HepG2 (cell line): ENCODE results near the gene PPP6R2. TPM values are rescaled to one million over a fixed set of nuclear protein-coding genes. Genes with fewer than 3 reads are reported as not detected.

ENCODE experiments used
- ATAC-seq: fragments of 200-7000 bp; cut with Tn5 transposase; 3 replicates; pipeline ENCODE4 v1.9.1; 2020; ENCODE audit warnings: mild to moderate bottlenecking, moderate library complexity
- BruUV-seq: library from RNA; stranded (reverse); fragments of 400-500 nt; replicated peaks from 2 replicates; lab custom pipeline; 2021; lab: Mats Ljungman, UMichigan
- CTCF ChIA-PET: fragments of 300-600 bp; formaldehyde crosslinking; extraction: SDS; loops from one replicate; lab custom pipeline; 2021; ENCODE audit warnings: low total read pairs, inconsistent platforms, low intra/inter-chr PET ratio; lab: Yijun Ruan, JAX
- POLR2A ChIA-PET: fragments of 350-600 bp; sonication (Branson Sonifier 250); formaldehyde crosslinking; loops from one replicate; lab custom pipeline; 2020; ENCODE audit warnings: antibody characterized with exemption, inconsistent platforms; lab: Yijun Ruan, JAX
- DNase-seq: peaks from one replicate; pipeline ENCODE4 v3.0.0-alpha.2; 2015; ENCODE audit warnings: low spot score
- FAIRE-seq: peaks from 3 replicates; lab custom pipeline; 2011; peaks lifted over from hg19 to GRCh38; lab: Jason Lieb, UNC
- H2AFZ ChIP-seq: one replicate; pipeline ENCODE4 v1.6.1; 2011; ENCODE audit warnings: low read length, inconsistent platforms
- H3K27ac ChIP-seq: fragments of 300-600 bp; 3 replicates; pipeline ENCODE4 v1.8.0; 2011; ENCODE audit warnings: mixed run types, mild to moderate bottlenecking, mixed read lengths, low read length, inconsistent platforms; ENCODE audit not compliant: insufficient read depth; ENCODE audit errors: extremely low read length
- H3K27me3 ChIP-seq, 2 experiments: fragments of 200-600 bp in 1 of 2; 2 replicates in 1 of 2; 3 replicates in 1 of 2; pipeline versions ENCODE4 v1.6.0 to v1.8.0; 2011; ENCODE audit warnings: low read length in 2 of 2, mild to moderate bottlenecking in 2 of 2, moderate library complexity in 2 of 2, inconsistent platforms in 1 of 2; ENCODE audit not compliant: insufficient read depth in 2 of 2, control insufficient read depth in 1 of 2
- H3K36me3 ChIP-seq, 2 experiments: fragments of 200-600 bp in 1 of 2; replicated peaks in 1 of 2; 2 replicates in 1 of 2; 3 replicates in 1 of 2; pipeline versions ENCODE4 v1.5.1 to v1.8.0; 2011; ENCODE audit warnings: low read length in 2 of 2, inconsistent platforms in 1 of 2; ENCODE audit not compliant: insufficient read depth in 2 of 2, control insufficient read depth in 1 of 2
- H3K4me1 ChIP-seq: 2 replicates; pipeline ENCODE4 v1.5.1; 2012; ENCODE audit warnings: low read length, inconsistent platforms; ENCODE audit not compliant: insufficient read depth
- H3K4me2 ChIP-seq: 2 replicates; pipeline ENCODE4 v1.6.0; 2011; ENCODE audit warnings: low read depth, low read length, inconsistent platforms
- H3K4me3 ChIP-seq, 3 experiments: fragments of 200-600 bp in 1 of 3; sonication (generic), shearing (Covaris generic) in 1 of 3; replicated peaks in 1 of 3; 2 replicates each; pipeline ENCODE4 v1.5.1; 2011 to 2016; ENCODE audit warnings: low read length in 3 of 3, inconsistent platforms in 2 of 3, low read depth in 2 of 3, mild to moderate bottlenecking in 2 of 3, control low read depth in 1 of 3, mixed read lengths in 1 of 3; ENCODE audit not compliant: insufficient read depth in 1 of 3
- H3K79me2 ChIP-seq: one replicate; pipeline ENCODE4 v1.6.1; 2011; ENCODE audit warnings: low read length, inconsistent platforms; ENCODE audit not compliant: insufficient read depth
- H3K9ac ChIP-seq: 2 replicates; pipeline ENCODE4 v1.6.0; 2011; ENCODE audit warnings: mild to moderate bottlenecking, low read depth, low read length, inconsistent platforms; ENCODE audit not compliant: insufficient read depth
- H3K9me3 ChIP-seq: 2 replicates; pipeline ENCODE4 v1.5.1; 2012; ENCODE audit warnings: mild to moderate bottlenecking, low read length
- H4K20me1 ChIP-seq: 2 replicates; pipeline ENCODE4 v1.6.0; 2011; ENCODE audit warnings: inconsistent platforms, mild to moderate bottlenecking, low read length, moderate library complexity; ENCODE audit not compliant: insufficient read depth
- AGO2 ChIP-seq: fragments of 200-400 bp; formaldehyde crosslinking; optimal IDR thresholded peaks from 2 replicates; pipeline ENCODE3; 2017; ENCODE audit warnings: mild to moderate bottlenecking, low read depth, low read length, moderate library complexity
- GLMP ChIP-seq: sonication (generic); formaldehyde crosslinking; IDR thresholded peaks from 2 replicates; pipeline ENCODE4 v1.9.0; 2021; ENCODE audit warnings: missing genetic modification reagents, mild to moderate bottlenecking, borderline replicate concordance
- NRL ChIP-seq: sonication (generic); formaldehyde crosslinking; IDR thresholded peaks from 2 replicates; pipeline ENCODE4 v1.5.0; 2020; ENCODE audit warnings: missing genetic modification reagents, mild to moderate bottlenecking, moderate library complexity, borderline replicate concordance
- POLR2G ChIP-seq: fragments of 200-400 bp; formaldehyde crosslinking; IDR thresholded peaks from 2 replicates; pipeline ENCODE4 v1.6.1; 2018; ENCODE audit warnings: mild to moderate bottlenecking, low read depth, low read length, moderate library complexity
- RBFOX2 ChIP-seq: fragments of 200-400 bp; formaldehyde crosslinking; IDR thresholded peaks from 2 replicates; pipeline ENCODE4 v1.6.1; 2017; ENCODE audit warnings: low read depth, mild to moderate bottlenecking, low read length
- RBM22 ChIP-seq: fragments of 200-400 bp; formaldehyde crosslinking; optimal IDR thresholded peaks from 2 replicates; pipeline ENCODE3; 2017; ENCODE audit warnings: mild to moderate bottlenecking, low read length, moderate library complexity
- TAF15 ChIP-seq: fragments of 200-400 bp; formaldehyde crosslinking; IDR thresholded peaks from one replicate; pipeline ENCODE4 v1.6.1; 2018; ENCODE audit warnings: mild to moderate bottlenecking, low read depth, low read length; ENCODE audit not compliant: poor library complexity, severe bottlenecking
- TP53 ChIP-seq: sonication (generic); formaldehyde crosslinking; conservative IDR thresholded peaks from 2 replicates; pipeline ENCODE4 v1.4.0; 2020; ENCODE audit warnings: missing genetic modification reagents
- ZFY ChIP-seq: sonication (generic); formaldehyde crosslinking; IDR thresholded peaks from 2 replicates; pipeline ENCODE4 v1.4.0; 2020; ENCODE audit warnings: missing genetic modification reagents
- ZNF75D ChIP-seq: sonication (generic); formaldehyde crosslinking; IDR thresholded peaks from 2 replicates; pipeline ENCODE4 v1.8.1; 2023; ENCODE audit warnings: missing genetic modification reagents, mild to moderate bottlenecking, borderline replicate concordance
- ZNF780A ChIP-seq: sonication (generic); formaldehyde crosslinking; IDR thresholded peaks from 2 replicates; pipeline ENCODE4 v1.8.0; 2022; ENCODE audit warnings: mild to moderate bottlenecking, missing genetic modification reagents, moderate library complexity
- WGBS: methylation state at CpG from one replicate; pipeline ENCODE4 v1.1.6; 2017; ENCODE audit warnings: low lambda C conversion rate; 5-methylcytosine and 5-hydroxymethylcytosine counted together
- in situ Hi-C: cut with HindIII; loops from 2 replicates; pipeline ENCODE4 v1.10.0; 2017; ENCODE audit warnings: low pct_unique_long_range_greater_than_20kb; ENCODE audit not compliant: extremely low pct_ligation_motif_present
- intact Hi-C: fragments of 100-400 bp; cut with micrococcal nuclease; formaldehyde crosslinking; loops from one replicate; pipeline ENCODE4 v1.10.0; 2022; ENCODE audit not compliant: unreplicated experiment
- polyA plus RNA-seq, 8 experiments: library from polyadenylated mRNA; depleted of rRNA in 3 of 8; stranded (reverse) in 7 of 8; unstranded in 1 of 8; fragments of >200 nt; fragmentation: Illumina TruSeq in 4 of 8; extraction: Trizol in 4 of 8; gene quantifications; 2 replicates each; pipeline versions ENCODE4 v1.2.1 to v1.2.3, GENCODE V29; 2011 to 2016; ENCODE audit warnings: low read depth in 4 of 8, missing spikeins in 1 of 8, mixed read lengths in 1 of 8; ENCODE audit not compliant: insufficient read depth in 1 of 8
- total RNA-seq, 5 experiments: library from RNA; depleted of rRNA; stranded (reverse); fragments of >200 nt; fragmentation: Illumina TruSeq; extraction: Trizol; gene quantifications; 2 replicates each; pipeline ENCODE4 v1.2.3, GENCODE V29; 2016; ENCODE audit warnings: low read depth in 1 of 5

Gene PPP6R2
- total and polyA plus RNA-seq, 2 of the 13 experiments (the other 11 are each of a cell fraction or from before 2014, with no cell fraction given) = 55.0 to 102 TPM

DNA sequence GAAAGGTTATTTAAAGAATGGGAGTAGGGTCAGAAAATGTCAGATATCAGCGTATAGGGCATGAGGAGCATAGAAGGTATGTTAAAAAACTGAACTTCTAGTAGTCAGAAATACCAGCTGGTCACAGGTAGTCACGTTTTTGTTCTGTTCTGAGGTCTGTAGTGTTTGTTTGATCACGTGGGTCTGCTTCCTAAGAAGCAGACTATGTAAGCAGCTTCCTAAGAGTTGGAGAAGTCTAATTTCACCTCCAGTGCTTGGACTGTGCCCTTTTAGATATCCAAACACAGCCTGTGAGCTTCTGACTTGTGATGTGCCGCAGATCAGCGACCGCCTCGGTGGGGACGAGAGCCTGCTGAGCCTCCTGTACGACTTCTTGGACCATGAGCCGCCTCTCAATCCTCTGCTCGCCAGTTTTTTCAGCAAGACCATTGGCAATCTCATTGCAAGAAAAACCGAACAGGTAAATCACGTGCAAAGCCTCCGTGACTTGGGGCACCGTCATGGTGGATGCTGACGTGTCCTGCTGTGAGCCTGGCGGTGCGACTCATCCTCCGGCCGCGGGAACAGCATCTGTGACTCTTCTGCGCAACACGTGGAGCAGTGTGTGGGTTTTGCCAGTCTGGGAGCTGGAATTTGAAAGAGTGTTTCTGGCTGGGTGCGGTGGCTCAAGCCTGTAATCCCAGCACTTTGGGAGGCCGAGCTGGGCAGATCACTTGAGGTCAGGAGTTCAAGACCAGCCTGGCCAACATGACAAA, 63.5 kb downstream of the PPP6R2 start:
- ChIA-PET POLR2A (no interaction called here), CTCF (no interaction called here)
- Histone ChIP-seq H3K4me1 (peaks cover 24% of the 10 kb centered on the region), H3K9ac (no peak overlapping the region), H3K79me2 (peaks cover 26% of the 10 kb centered on the region), H3K4me3 (no peak overlapping the region), H3K9me3 (no peaks in the 10 kb centered on the region), H3K4me2 (no peak overlapping the region), H2AFZ (no peak overlapping the region), H3K36me3 (peaks cover 26 to 54% of the 10 kb centered on the region in 2 experiments), H3K27me3 (no peaks in the 10 kb centered on the region), H4K20me1 (peaks cover 15% of the 10 kb centered on the region; the same call in 1 of the 2 replicates), H3K27ac (no peak overlapping the region)
- no peak for FAIRE-seq
- intact Hi-C loops (no loop called here), in situ Hi-C loops (no loop called here)
- WGBS = 96% methylated on average over 25 of the region's 25 CpGs
- DNase-seq = no peak
- no peak for ATAC-seq
- TF ChIP-seq RBFOX2 (0 out of 2 replicates have a peak, but pooled peaks have one; percentile 7), ZNF780A (CRISPR knock-in tag) (no peak)
- no TSS peak for BruUV-seq

DNA sequence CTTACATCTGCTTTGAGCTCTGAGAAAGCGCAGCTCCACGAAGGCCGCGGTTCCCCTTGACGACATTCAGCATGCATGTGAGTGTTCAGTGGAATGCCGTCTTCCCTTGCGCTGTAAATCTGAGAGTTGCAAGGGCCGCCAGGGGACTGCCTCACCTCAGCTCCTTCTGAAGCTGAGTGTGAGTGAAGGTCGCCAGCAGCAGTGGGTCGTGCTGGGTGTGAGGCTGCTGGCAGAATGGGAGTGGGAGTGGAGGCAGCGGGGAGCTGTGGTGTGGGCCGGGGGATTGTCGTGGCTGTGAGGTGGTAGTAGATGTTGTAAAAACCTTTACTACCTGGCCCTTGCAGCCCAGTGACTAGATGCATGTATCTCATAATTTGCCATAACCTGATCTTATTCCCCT, 65.2 kb downstream of the PPP6R2 start:
- Histone ChIP-seq H3K4me1 (peaks cover 9% of the 10 kb centered on the region), H4K20me1 (peaks cover 15% of the 10 kb centered on the region; the same call in 1 of the 2 replicates), H3K36me3 (peaks cover 23 to 48% of the 10 kb centered on the region in 2 experiments), H3K4me2 (no peak overlapping the region), H3K27me3 (no peaks in the 10 kb centered on the region), H2AFZ (no peak overlapping the region), H3K27ac (no peak overlapping the region), H3K79me2 (peaks cover 13% of the 10 kb centered on the region), H3K9ac (no peak overlapping the region), H3K4me3 (no peak overlapping the region), H3K9me3 (no peaks in the 10 kb centered on the region)
- CTCF ChIA-PET = no interaction called here
- no peak for ATAC-seq
- POLR2A ChIA-PET = no interaction called here
- no peak for DNase-seq
- in situ Hi-C loops (no loop called here), intact Hi-C loops (no loop called here)
- BruUV-seq = no TSS peak
- no peak for FAIRE-seq
- WGBS = 99% methylated on average over 13 of the region's 13 CpGs
- TF ChIP-seq ZFY (CRISPR knock-in tag) (no peak), NRL (CRISPR knock-in tag) (no peak), ZNF75D (CRISPR knock-in tag) (no peak), POLR2G (0 out of 2 replicates have a peak, but pooled peaks have one; percentile 24), RBM22 (peak; percentile 55), TAF15 (no peak), GLMP (CRISPR knock-in tag) (no peak), TP53 (CRISPR knock-in tag) (no peak), AGO2 (peak; percentile 60)
